Esophagus muscularis mucosa (tissue), 3 donors: Measurements from ENCODE around the gene FMN2.

ENCODE experiments used
- CTCF ChIP-seq, 3 experiments: fragments of 200-600 bp in 2 of 3; fragments of 450-650 bp in 1 of 3; sonication (generic) in 2 of 3; IDR thresholded peaks; one replicate each; pipeline ENCODE4 v1.5.1; 2017 to 2019; ENCODE audit warnings: antibody characterized with exemption in 3 of 3, mild to moderate bottlenecking in 2 of 3, moderate library complexity in 1 of 3
- POLR2A ChIP-seq: fragments of 450-650 bp; IDR thresholded peaks from one replicate; pipeline ENCODE4 v1.6.1; 2017; ENCODE audit warnings: antibody characterized with exemption, moderate library complexity, mild to moderate bottlenecking, low read depth

- no peak for TF ChIP-seq CTCF (IDR thresholded peaks at IDR 0.05)
- TF ChIP-seq POLR2A: no peak
Observed at GRCh38 chr1:240445369-240445768, 353.7 kb downstream of the FMN2 start.
